HEK293 (cell line): ENCODE results near the gene NAPSA.

Experiments used
- GLI2 ChIP-seq: fragments of 450-650 bp; formaldehyde crosslinking; IDR thresholded peaks from 2 replicates; pipeline ENCODE4; 2017; ENCODE audit warnings: missing biosample characterization, missing genetic modification characterization, low read depth, borderline replicate concordance
- GLIS2 ChIP-seq: fragments of 450-650 bp; formaldehyde crosslinking; IDR thresholded peaks from 2 replicates; pipeline ENCODE4 v1.5.1; 2016; ENCODE audit warnings: missing biosample characterization, missing genetic modification characterization
- KLF7 ChIP-seq: fragments of 450-650 bp; formaldehyde crosslinking; IDR thresholded peaks from 2 replicates; pipeline ENCODE4 v1.5.1; 2016; ENCODE audit warnings: missing biosample characterization, missing genetic modification characterization, borderline replicate concordance
- KLF9 ChIP-seq: fragments of 450-650 bp; formaldehyde crosslinking; IDR thresholded peaks from 2 replicates; pipeline ENCODE4 v1.5.1; 2016; ENCODE audit warnings: missing biosample characterization, missing genetic modification characterization, low read depth
- PRDM6 ChIP-seq: fragments of 450-650 bp; formaldehyde crosslinking; IDR thresholded peaks from 2 replicates; pipeline ENCODE4 v1.5.1; 2017; ENCODE audit warnings: missing biosample characterization, missing genetic modification characterization
- SP2 ChIP-seq: fragments of 450-650 bp; formaldehyde crosslinking; IDR thresholded peaks from 2 replicates; pipeline ENCODE4 v1.5.1; 2016; ENCODE audit warnings: missing biosample characterization, missing genetic modification characterization
- ZNF146 ChIP-seq: fragments of 450-650 bp; formaldehyde crosslinking; IDR thresholded peaks from 2 replicates; pipeline ENCODE4 v1.5.1; 2016; ENCODE audit warnings: missing biosample characterization, missing genetic modification characterization
- ZNF157 ChIP-seq: fragments of 450-650 bp; formaldehyde crosslinking; IDR thresholded peaks from 2 replicates; pipeline ENCODE4 v1.5.1; 2016; ENCODE audit warnings: missing biosample characterization, missing genetic modification characterization
- ZNF292 ChIP-seq: fragments of 450-650 bp; formaldehyde crosslinking; IDR thresholded peaks from 2 replicates; pipeline ENCODE4 v1.5.1; 2016; ENCODE audit warnings: low read depth, missing biosample characterization, missing genetic modification characterization, borderline replicate concordance
- ZNF311 ChIP-seq: fragments of 450-650 bp; formaldehyde crosslinking; IDR thresholded peaks from 2 replicates; pipeline ENCODE4 v1.5.1; 2017; ENCODE audit warnings: missing biosample characterization, missing genetic modification characterization, borderline replicate concordance
- ZNF404 ChIP-seq: fragments of 450-650 bp; formaldehyde crosslinking; IDR thresholded peaks from 2 replicates; pipeline ENCODE4 v1.5.1; 2017; ENCODE audit warnings: missing biosample characterization, missing genetic modification characterization
- ZNF561 ChIP-seq: fragments of 450-650 bp; IDR thresholded peaks from 2 replicates; pipeline ENCODE4 v1.5.1; 2018; ENCODE audit warnings: missing biosample characterization, missing genetic modification characterization, borderline replicate concordance
- ZNF610 ChIP-seq: fragments of 450-650 bp; formaldehyde crosslinking; IDR thresholded peaks from 2 replicates; pipeline ENCODE4 v1.5.1; 2016; ENCODE audit warnings: missing biosample characterization, missing genetic modification characterization, borderline replicate concordance
- ZNF626 ChIP-seq: fragments of 450-650 bp; sonication (Bioruptor Pico); formaldehyde crosslinking; IDR thresholded peaks from 2 replicates; pipeline ENCODE4 v1.5.1; 2018; ENCODE audit warnings: missing biosample characterization, missing genetic modification characterization, inconsistent platforms
- ZNF654 ChIP-seq: fragments of 450-650 bp; formaldehyde crosslinking; IDR thresholded peaks from 2 replicates; pipeline ENCODE4 v1.5.1; 2016; ENCODE audit warnings: low read depth, missing biosample characterization, missing genetic modification characterization
- ZNF664 ChIP-seq: fragments of 450-650 bp; formaldehyde crosslinking; IDR thresholded peaks from 2 replicates; pipeline ENCODE4 v1.5.1; 2016; ENCODE audit warnings: missing biosample characterization, missing genetic modification characterization
- ZNF701 ChIP-seq: fragments of 450-650 bp; formaldehyde crosslinking; IDR thresholded peaks from 2 replicates; pipeline ENCODE4 v1.5.1; 2016; ENCODE audit warnings: missing biosample characterization, missing genetic modification characterization
- ZNF776 ChIP-seq: fragments of 450-650 bp; formaldehyde crosslinking; IDR thresholded peaks from 2 replicates; pipeline ENCODE4 v1.5.0; 2017; ENCODE audit warnings: missing biosample characterization, missing genetic modification characterization, borderline replicate concordance
- ZNF837 ChIP-seq: fragments of 450-650 bp; formaldehyde crosslinking; IDR thresholded peaks from 2 replicates; pipeline ENCODE4 v1.5.1; 2016; ENCODE audit warnings: missing biosample characterization, missing genetic modification characterization
- ZNF843 ChIP-seq: fragments of 450-650 bp; formaldehyde crosslinking; IDR thresholded peaks from 2 replicates; pipeline ENCODE4 v1.5.1; 2016; ENCODE audit warnings: missing biosample characterization, missing genetic modification characterization
- ZSCAN30 ChIP-seq: fragments of 450-650 bp; IDR thresholded peaks from 2 replicates; pipeline ENCODE4 v1.5.1; 2018; ENCODE audit warnings: missing biosample characterization, mild to moderate bottlenecking, missing genetic modification characterization, moderate library complexity
- ZXDB ChIP-seq: fragments of 450-650 bp; formaldehyde crosslinking; IDR thresholded peaks from 2 replicates; pipeline ENCODE4 v1.5.1; 2016; ENCODE audit warnings: missing biosample characterization, missing genetic modification characterization
- TF ChIP-seq, protein P1 (sequence below): fragments of 450-650 bp; formaldehyde crosslinking; IDR thresholded peaks from 2 replicates; pipeline ENCODE4 v1.5.1; 2016; ENCODE audit warnings: missing biosample characterization, missing genetic modification characterization
- TF ChIP-seq, protein P2 (sequence below): fragments of 450-650 bp; formaldehyde crosslinking; IDR thresholded peaks from 2 replicates; pipeline ENCODE4 v1.5.1; 2016; ENCODE audit warnings: missing biosample characterization, missing genetic modification characterization
- TF ChIP-seq, protein P3 (sequence below): fragments of 450-650 bp; IDR thresholded peaks from 2 replicates; pipeline ENCODE4 v1.5.1; 2018; ENCODE audit warnings: missing biosample characterization, missing genetic modification characterization
- TF ChIP-seq, protein P4 (sequence below): fragments of 450-650 bp; formaldehyde crosslinking; IDR thresholded peaks from 2 replicates; pipeline ENCODE4 v1.5.1; 2016; ENCODE audit warnings: missing biosample characterization, missing genetic modification characterization, low read depth
- TF ChIP-seq, protein P5 (sequence below): fragments of 450-650 bp; formaldehyde crosslinking; IDR thresholded peaks from 2 replicates; pipeline ENCODE4 v1.5.1; 2017; ENCODE audit warnings: missing biosample characterization, missing genetic modification characterization

Gene NAPSA

DNA sequence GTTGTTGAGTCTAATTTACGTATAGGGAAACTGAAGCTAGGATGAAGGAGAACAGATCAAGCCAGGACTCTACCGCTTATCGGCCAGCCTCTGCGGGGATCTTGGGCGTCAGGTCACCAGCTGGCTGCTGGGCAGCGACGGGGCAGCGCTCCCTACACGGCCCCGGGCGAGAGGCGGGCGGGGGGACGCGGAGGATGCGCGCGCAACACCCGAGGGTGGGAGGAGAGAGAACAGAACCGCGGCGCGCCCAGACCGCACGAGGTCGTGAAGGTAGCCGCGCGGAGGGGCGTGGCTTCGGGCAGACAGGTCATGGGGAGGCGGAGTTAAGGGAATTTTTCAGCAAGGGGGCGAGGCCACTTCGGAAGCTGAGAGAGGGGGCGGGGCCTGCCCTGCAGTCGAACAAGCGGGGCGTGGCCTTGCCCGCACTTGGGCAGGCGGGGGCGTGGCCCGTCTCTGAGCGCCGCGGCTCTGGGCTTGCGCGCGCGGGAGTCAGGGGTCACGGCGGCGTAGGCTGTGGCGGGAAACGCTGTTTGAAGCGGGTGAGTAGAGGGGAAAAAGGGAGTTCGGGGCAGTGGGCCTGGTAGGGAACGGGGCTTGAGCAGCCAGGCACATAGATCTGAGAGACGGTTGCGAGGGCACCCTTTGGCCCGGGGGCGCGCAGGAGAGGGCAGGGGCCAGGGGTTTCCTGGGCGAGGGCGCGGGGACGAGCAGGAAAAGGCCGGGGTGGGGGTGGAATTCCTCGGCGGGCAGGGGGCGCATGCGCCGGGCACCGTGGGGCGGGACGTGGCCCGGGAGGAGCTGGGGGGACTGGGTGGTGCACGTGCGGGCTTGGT, 18.6 kb upstream of the NAPSA start, which contains the start of gene POLD1 (continued):
- TF ChIP-seq SP2: peak; percentile 87
- no peak for TF ChIP-seq ZNF311 (tag by site-specific recombination)
- TF ChIP-seq GLIS2 (tag by site-specific recombination): peak; percentile 16; the same call in 1 of the 2 replicates
- no peak for TF ChIP-seq ZNF776 (tag by site-specific recombination)
- TF ChIP-seq GLI2 (tag by site-specific recombination): no peak
- TF ChIP-seq ZNF843 (tag by site-specific recombination): peak; percentile 80
- TF ChIP-seq ZXDB (tag by site-specific recombination): peak; percentile 100
- TF ChIP-seq ZNF701 (tag by site-specific recombination): no peak
- TF ChIP-seq ZNF146 (tag by site-specific recombination): 0 out of 2 replicates have a peak, but pooled peaks have one; percentile 8
- TF ChIP-seq KLF7 (tag by site-specific recombination): peak; percentile 83; the same call in 1 of the 2 replicates
- TF ChIP-seq, protein P1, sequence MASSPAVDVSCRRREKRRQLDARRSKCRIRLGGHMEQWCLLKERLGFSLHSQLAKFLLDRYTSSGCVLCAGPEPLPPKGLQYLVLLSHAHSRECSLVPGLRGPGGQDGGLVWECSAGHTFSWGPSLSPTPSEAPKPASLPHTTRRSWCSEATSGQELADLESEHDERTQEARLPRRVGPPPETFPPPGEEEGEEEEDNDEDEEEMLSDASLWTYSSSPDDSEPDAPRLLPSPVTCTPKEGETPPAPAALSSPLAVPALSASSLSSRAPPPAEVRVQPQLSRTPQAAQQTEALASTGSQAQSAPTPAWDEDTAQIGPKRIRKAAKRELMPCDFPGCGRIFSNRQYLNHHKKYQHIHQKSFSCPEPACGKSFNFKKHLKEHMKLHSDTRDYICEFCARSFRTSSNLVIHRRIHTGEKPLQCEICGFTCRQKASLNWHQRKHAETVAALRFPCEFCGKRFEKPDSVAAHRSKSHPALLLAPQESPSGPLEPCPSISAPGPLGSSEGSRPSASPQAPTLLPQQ (tag by site-specific recombination): peak; percentile 80
- no peak for TF ChIP-seq PRDM6 (tag by site-specific recombination)
- no peak for TF ChIP-seq ZNF837 (tag by site-specific recombination)
- peak; percentile 37; the same call in 1 of the 2 replicates for TF ChIP-seq ZSCAN30 (tag by site-specific recombination)
- no peak for TF ChIP-seq ZNF157 (tag by site-specific recombination)
- 0 out of 2 replicates have a peak, but pooled peaks have one; percentile 76 for TF ChIP-seq ZNF610 (tag by site-specific recombination)
- no peak for TF ChIP-seq ZNF626 (tag by site-specific recombination)
- peak; percentile 73; the same call in 1 of the 2 replicates for TF ChIP-seq ZNF561 (tag by site-specific recombination)
- TF ChIP-seq ZNF404 (tag by site-specific recombination): no peak
- no peak for TF ChIP-seq ZNF654 (tag by site-specific recombination)
- TF ChIP-seq, protein P2, sequence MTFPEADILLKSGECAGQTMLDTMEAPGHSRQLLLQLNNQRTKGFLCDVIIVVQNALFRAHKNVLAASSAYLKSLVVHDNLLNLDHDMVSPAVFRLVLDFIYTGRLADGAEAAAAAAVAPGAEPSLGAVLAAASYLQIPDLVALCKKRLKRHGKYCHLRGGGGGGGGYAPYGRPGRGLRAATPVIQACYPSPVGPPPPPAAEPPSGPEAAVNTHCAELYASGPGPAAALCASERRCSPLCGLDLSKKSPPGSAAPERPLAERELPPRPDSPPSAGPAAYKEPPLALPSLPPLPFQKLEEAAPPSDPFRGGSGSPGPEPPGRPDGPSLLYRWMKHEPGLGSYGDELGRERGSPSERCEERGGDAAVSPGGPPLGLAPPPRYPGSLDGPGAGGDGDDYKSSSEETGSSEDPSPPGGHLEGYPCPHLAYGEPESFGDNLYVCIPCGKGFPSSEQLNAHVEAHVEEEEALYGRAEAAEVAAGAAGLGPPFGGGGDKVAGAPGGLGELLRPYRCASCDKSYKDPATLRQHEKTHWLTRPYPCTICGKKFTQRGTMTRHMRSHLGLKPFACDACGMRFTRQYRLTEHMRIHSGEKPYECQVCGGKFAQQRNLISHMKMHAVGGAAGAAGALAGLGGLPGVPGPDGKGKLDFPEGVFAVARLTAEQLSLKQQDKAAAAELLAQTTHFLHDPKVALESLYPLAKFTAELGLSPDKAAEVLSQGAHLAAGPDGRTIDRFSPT (tag by site-specific recombination): peak; percentile 89
- no peak for TF ChIP-seq ZNF292 (tag by site-specific recombination)
- TF ChIP-seq, protein P3, sequence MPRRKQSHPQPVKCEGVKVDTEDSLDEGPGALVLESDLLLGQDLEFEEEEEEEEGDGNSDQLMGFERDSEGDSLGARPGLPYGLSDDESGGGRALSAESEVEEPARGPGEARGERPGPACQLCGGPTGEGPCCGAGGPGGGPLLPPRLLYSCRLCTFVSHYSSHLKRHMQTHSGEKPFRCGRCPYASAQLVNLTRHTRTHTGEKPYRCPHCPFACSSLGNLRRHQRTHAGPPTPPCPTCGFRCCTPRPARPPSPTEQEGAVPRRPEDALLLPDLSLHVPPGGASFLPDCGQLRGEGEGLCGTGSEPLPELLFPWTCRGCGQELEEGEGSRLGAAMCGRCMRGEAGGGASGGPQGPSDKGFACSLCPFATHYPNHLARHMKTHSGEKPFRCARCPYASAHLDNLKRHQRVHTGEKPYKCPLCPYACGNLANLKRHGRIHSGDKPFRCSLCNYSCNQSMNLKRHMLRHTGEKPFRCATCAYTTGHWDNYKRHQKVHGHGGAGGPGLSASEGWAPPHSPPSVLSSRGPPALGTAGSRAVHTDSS (tag by site-specific recombination): no peak
- peak; percentile 100 for TF ChIP-seq KLF9 (tag by site-specific recombination)
- TF ChIP-seq, protein P4, sequence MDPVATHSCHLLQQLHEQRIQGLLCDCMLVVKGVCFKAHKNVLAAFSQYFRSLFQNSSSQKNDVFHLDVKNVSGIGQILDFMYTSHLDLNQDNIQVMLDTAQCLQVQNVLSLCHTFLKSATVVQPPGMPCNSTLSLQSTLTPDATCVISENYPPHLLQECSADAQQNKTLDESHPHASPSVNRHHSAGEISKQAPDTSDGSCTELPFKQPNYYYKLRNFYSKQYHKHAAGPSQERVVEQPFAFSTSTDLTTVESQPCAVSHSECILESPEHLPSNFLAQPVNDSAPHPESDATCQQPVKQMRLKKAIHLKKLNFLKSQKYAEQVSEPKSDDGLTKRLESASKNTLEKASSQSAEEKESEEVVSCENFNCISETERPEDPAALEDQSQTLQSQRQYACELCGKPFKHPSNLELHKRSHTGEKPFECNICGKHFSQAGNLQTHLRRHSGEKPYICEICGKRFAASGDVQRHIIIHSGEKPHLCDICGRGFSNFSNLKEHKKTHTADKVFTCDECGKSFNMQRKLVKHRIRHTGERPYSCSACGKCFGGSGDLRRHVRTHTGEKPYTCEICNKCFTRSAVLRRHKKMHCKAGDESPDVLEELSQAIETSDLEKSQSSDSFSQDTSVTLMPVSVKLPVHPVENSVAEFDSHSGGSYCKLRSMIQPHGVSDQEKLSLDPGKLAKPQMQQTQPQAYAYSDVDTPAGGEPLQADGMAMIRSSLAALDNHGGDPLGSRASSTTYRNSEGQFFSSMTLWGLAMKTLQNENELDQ: no peak
- TF ChIP-seq, protein P5, sequence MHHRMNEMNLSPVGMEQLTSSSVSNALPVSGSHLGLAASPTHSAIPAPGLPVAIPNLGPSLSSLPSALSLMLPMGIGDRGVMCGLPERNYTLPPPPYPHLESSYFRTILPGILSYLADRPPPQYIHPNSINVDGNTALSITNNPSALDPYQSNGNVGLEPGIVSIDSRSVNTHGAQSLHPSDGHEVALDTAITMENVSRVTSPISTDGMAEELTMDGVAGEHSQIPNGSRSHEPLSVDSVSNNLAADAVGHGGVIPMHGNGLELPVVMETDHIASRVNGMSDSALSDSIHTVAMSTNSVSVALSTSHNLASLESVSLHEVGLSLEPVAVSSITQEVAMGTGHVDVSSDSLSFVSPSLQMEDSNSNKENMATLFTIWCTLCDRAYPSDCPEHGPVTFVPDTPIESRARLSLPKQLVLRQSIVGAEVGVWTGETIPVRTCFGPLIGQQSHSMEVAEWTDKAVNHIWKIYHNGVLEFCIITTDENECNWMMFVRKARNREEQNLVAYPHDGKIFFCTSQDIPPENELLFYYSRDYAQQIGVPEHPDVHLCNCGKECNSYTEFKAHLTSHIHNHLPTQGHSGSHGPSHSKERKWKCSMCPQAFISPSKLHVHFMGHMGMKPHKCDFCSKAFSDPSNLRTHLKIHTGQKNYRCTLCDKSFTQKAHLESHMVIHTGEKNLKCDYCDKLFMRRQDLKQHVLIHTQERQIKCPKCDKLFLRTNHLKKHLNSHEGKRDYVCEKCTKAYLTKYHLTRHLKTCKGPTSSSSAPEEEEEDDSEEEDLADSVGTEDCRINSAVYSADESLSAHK (tag by site-specific recombination): peak; percentile 61; the same call in 1 of the 2 replicates
- no peak for TF ChIP-seq ZNF664 (tag by site-specific recombination)
